GM12878 (cell line): Measurements from ENCODE around the gene FOXB1. TPM values are rescaled to one million over a fixed set of nuclear protein-coding genes. Genes with fewer than 3 reads are reported as not detected.

Experiments
- ATAC-seq: fragments of 200-7000 bp; cut with Tn5 transposase; 3 replicates; pipeline ENCODE4 v1.9.1; 2020; ENCODE audit warnings: mild to moderate bottlenecking, moderate library complexity
- BruUV-seq: library from RNA; stranded (reverse); fragments of 400-500 nt; replicated peaks from 2 replicates; lab custom pipeline; 2021; lab: Mats Ljungman, UMichigan
- CTCF ChIA-PET: fragments of 300-600 bp; sonication (Branson Sonifier 250); formaldehyde crosslinking; extraction: SDS; loops from one replicate; lab custom pipeline; 2021; ENCODE audit warnings: inconsistent platforms; lab: Yijun Ruan, JAX
- POLR2A ChIA-PET: fragments of 350-600 bp; formaldehyde crosslinking; extraction: SDS; loops from one replicate; lab custom pipeline; 2021; ENCODE audit warnings: inconsistent platforms; lab: Charles Lee
- RAD21 ChIA-PET: fragments of 300-600 bp; sonication (Branson Sonifier 250); formaldehyde crosslinking; loops from one replicate; lab custom pipeline; 2023; ENCODE audit warnings: antibody characterized with exemption; ENCODE audit not compliant: unreplicated experiment; lab: Charles Lee
- SMC1A ChIA-PET: fragments of 300-600 bp; sonication (Branson Sonifier 250); formaldehyde crosslinking; loops from one replicate; lab custom pipeline; 2023; ENCODE audit not compliant: unreplicated experiment, uncharacterized antibody; lab: Charles Lee
- DNase-seq: peaks from one replicate; pipeline ENCODE4 v3.0.0-alpha.2; 2011; ENCODE audit warnings: low read depth, low spot score
- FAIRE-seq: peaks from 3 replicates; lab custom pipeline; 2011; peaks lifted over from hg19 to GRCh38; lab: Jason Lieb, UNC
- H2AFZ ChIP-seq: 2 replicates; pipeline ENCODE4 v1.6.0; 2011; ENCODE audit warnings: low read depth, low read length, control low read depth; ENCODE audit not compliant: control insufficient read depth
- H3K27ac ChIP-seq: 2 replicates; pipeline ENCODE4 v1.5.1; 2011; ENCODE audit warnings: control low read depth; ENCODE audit not compliant: control insufficient read depth, insufficient read depth
- H3K27me3 ChIP-seq, 2 experiments: replicated peaks in 1 of 2; 2 replicates each; pipeline versions ENCODE4 v1.6.0 to v1.6.1; 2011; ENCODE audit warnings: low read length in 1 of 2; ENCODE audit not compliant: control insufficient read depth in 2 of 2, insufficient read depth in 2 of 2
- H3K36me3 ChIP-seq, 2 experiments: 2 replicates each; pipeline ENCODE4 v1.5.1; 2011; ENCODE audit warnings: low read length in 1 of 2; ENCODE audit not compliant: control insufficient read depth in 2 of 2, insufficient read depth in 2 of 2
- H3K4me1 ChIP-seq: 2 replicates; pipeline ENCODE4 v1.6.1; 2011; ENCODE audit warnings: mild to moderate bottlenecking, low read length, moderate library complexity, mixed read lengths; ENCODE audit not compliant: control insufficient read depth, insufficient read depth
- H3K4me2 ChIP-seq: 2 replicates; pipeline ENCODE4 v1.6.0; 2011; ENCODE audit warnings: control low read depth; ENCODE audit not compliant: control insufficient read depth, insufficient read depth
- H3K4me3 ChIP-seq: fragments of 200-600 bp; sonication (generic); 2 replicates; pipeline ENCODE4 v1.5.1; 2016
- H3K79me2 ChIP-seq: 2 replicates; pipeline ENCODE4 v1.6.0; 2011; ENCODE audit warnings: low read length; ENCODE audit not compliant: control insufficient read depth, insufficient read depth
- H3K9ac ChIP-seq: 2 replicates; pipeline ENCODE4 v1.8.0; 2011; ENCODE audit warnings: low read length, control low read depth, mixed read lengths; ENCODE audit not compliant: control insufficient read depth, insufficient read depth
- H3K9me3 ChIP-seq: replicated peaks from 3 replicates; pipeline ENCODE4 v1.5.1; 2011; ENCODE audit warnings: mild to moderate bottlenecking, low read length; ENCODE audit not compliant: control insufficient read depth, insufficient read depth
- H4K20me1 ChIP-seq: 2 replicates; pipeline ENCODE4 v1.6.0; 2011; ENCODE audit not compliant: control insufficient read depth, insufficient read depth
- BRCA1 ChIP-seq: IDR thresholded peaks from 2 replicates; pipeline ENCODE4 v1.6.1; 2011; ENCODE audit warnings: low read depth, low read length, improper control_type of control experiment
- CBX3 ChIP-seq: fragments of 200-600 bp; sonication (generic); IDR thresholded peaks from 2 replicates; pipeline ENCODE4 v1.6.1; 2016; ENCODE audit warnings: low read depth, borderline replicate concordance
- EP300 ChIP-seq, 2 experiments: fragments of 150-350 bp in 1 of 2; IDR thresholded peaks; 2 replicates each; pipeline ENCODE4 v1.6.1; 2011 to 2012; ENCODE audit warnings: low read depth in 2 of 2, low read length in 2 of 2, borderline replicate concordance in 1 of 2, improper control_type of control experiment in 1 of 2, inconsistent platforms in 1 of 2; ENCODE audit not compliant: control insufficient read depth in 1 of 2
- ESRRA ChIP-seq: IDR thresholded peaks from 2 replicates; pipeline ENCODE4 v1.6.1; 2012; ENCODE audit warnings: mild to moderate bottlenecking, low read length, improper control_type of control experiment
- HDGF ChIP-seq: fragments of 450-650 bp; IDR thresholded peaks from 2 replicates; pipeline ENCODE4 v1.6.1; 2016; ENCODE audit warnings: antibody characterized with exemption
- IKZF2 ChIP-seq, 2 experiments: fragments of 450-650 bp; IDR thresholded peaks; 2 replicates each; pipeline ENCODE4 v1.6.1; 2017; ENCODE audit warnings: mild to moderate bottlenecking in 2 of 2, moderate library complexity in 2 of 2
- IRF4 ChIP-seq: IDR thresholded peaks from 2 replicates; pipeline ENCODE4 v1.6.1; 2011; ENCODE audit warnings: low read depth, low read length
- RBBP5 ChIP-seq: fragments of 200-600 bp; sonication (generic); conservative IDR thresholded peaks from 2 replicates; pipeline ENCODE4 v1.6.1; 2016
- SIN3A ChIP-seq: IDR thresholded peaks from 2 replicates; pipeline ENCODE4 v1.6.1; 2012; ENCODE audit warnings: low read depth, low read length, improper control_type of control experiment
- SP1 ChIP-seq: IDR thresholded peaks from one replicate; pipeline ENCODE4 v1.6.1; 2011; ENCODE audit warnings: low read depth, low read length
- TARDBP ChIP-seq: IDR thresholded peaks from 2 replicates; pipeline ENCODE4 v1.6.1; 2016; ENCODE audit warnings: borderline replicate concordance
- YY1 ChIP-seq: IDR thresholded peaks from 2 replicates; pipeline ENCODE4 v1.6.1; 2011; ENCODE audit warnings: low read depth, mild to moderate bottlenecking, low read length
- WGBS: methylation state at CpG from one replicate; pipeline ENCODE4 v1.1.6; 2016; ENCODE audit warnings: low lambda C conversion rate; ENCODE audit not compliant: insufficient replicate concordance, insufficient coverage; ENCODE audit errors: missing lambda C conversion rate; 5-methylcytosine and 5-hydroxymethylcytosine counted together
- in situ Hi-C: fragments of 300-500 bp; cut with MboI; formaldehyde crosslinking; loops from 9 replicates; pipeline ENCODE4 v1.14.3; 2018; ENCODE audit warnings: mixed read lengths
- intact Hi-C: fragments of 100-400 bp; cut with micrococcal nuclease; formaldehyde crosslinking; loops from one replicate; pipeline ENCODE4 v1.14.2; 2022; ENCODE audit not compliant: unreplicated experiment
- polyA plus RNA-seq, 11 experiments: library from polyadenylated mRNA; depleted of rRNA in 4 of 11; unstranded in 6 of 11; stranded (reverse) in 5 of 11; fragments of >200 nt; fragmentation: Nextera tagmentation in 4 of 11; fragmentation: Illumina TruSeq in 1 of 11; extraction: Ambion mirVana in 4 of 11; extraction: Trizol in 1 of 11; gene quantifications; 1 replicate in 1 of 11; 2 replicates in 10 of 11; pipeline versions ENCODE4 v1.2.1 to v1.2.3, GENCODE V29; 2011 to 2016; ENCODE audit warnings: inconsistent platforms in 2 of 11, missing spikeins in 2 of 11, low read depth in 1 of 11
- total RNA-seq, 4 experiments: library from RNA; depleted of rRNA in 3 of 4; stranded (reverse); fragments of >200 nt in 3 of 4; fragmentation: Illumina TruSeq in 1 of 4; extraction: Trizol in 1 of 4; gene quantifications; 2 replicates each; pipeline versions ENCODE4 v1.2.1 to v1.2.3, GENCODE V29; 2013 to 2021
- TF ChIP-seq, protein P1 (sequence below): fragments of 450-650 bp; conservative IDR thresholded peaks from 2 replicates; pipeline ENCODE4 v1.6.1; 2017; ENCODE audit warnings: mild to moderate bottlenecking, moderate library complexity
- TF ChIP-seq, protein P2 (sequence below): fragments of 450-650 bp; IDR thresholded peaks from 2 replicates; pipeline ENCODE4 v1.6.1; 2017; ENCODE audit warnings: mild to moderate bottlenecking, moderate library complexity

FOXB1 gene
- total and polyA plus RNA-seq, 10 of the 15 experiments (the other 5 are each of a cell fraction or from before 2014, with no cell fraction given): not detected

DNA sequence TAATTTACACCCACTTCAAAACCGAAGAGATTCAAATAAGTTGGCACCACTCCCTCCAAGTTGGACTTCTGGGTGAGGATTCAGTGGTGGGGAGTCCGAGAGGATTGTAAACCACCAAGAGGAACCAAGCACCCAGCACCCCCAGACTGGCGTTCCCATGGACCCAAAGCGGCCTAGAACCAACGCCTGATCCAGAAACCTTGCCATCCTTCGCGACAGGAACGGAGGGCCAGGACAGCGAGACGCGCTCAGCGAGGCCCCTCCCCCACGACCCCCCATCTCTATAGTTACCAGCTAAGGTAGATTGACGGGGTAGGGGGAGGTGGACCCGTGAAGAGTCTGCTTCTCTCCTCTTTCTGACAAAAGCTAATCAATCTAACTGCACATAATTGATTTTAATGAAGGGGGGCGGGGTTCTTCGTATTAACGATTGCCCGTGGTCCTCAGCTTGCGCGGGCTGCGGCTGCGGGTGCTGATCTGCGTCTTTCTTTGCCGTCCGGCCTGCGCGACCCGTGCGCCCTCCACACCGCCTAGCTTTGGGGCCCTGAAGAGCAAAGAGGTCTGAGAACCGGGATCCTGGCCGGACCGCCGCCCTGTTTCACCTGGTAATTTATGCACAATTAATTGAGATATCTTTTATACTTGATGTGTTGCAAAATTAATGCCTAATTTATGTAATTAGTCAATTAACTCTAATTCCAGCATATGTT, 10.9 kb upstream of the FOXB1 start:
- Histone ChIP-seq H3K27ac (no peak overlapping the region), H3K36me3 (no peaks in the 10 kb centered on the region), H3K4me1 (no peaks in the 10 kb centered on the region), H3K79me2 (no peaks in the 10 kb centered on the region), H3K27me3 (peaks cover 8 to 31% of the 10 kb centered on the region in 2 experiments), H4K20me1 (no peaks in the 10 kb centered on the region), H3K9me3 (no peaks in the 10 kb centered on the region; the same call in 2 of the 3 replicates), H2AFZ (no peak overlapping the region), H3K4me2 (no peak overlapping the region), H3K9ac (no peak overlapping the region), H3K4me3 (no peak overlapping the region)
- SMC1A ChIA-PET: no interaction called here
- TF ChIP-seq YY1 (no peak), ESRRA (no peak), TARDBP (no peak), BRCA1 (no peak), SIN3A (no peak), IKZF2 (IDR thresholded peaks at IDR 0.05) (no peak), HDGF (no peak), CBX3 (no peak), SP1 (no peak), RBBP5 (no peak), EP300 (IDR thresholded peaks at IDR 0.05; ENCODE audit: borderline replicate concordance in 1 of 2, control insufficient read depth in 1 of 2, low read depth in 2 of 2, low read length in 2 of 2) (no peak), IRF4 (no peak)
- TF ChIP-seq, protein P1, sequence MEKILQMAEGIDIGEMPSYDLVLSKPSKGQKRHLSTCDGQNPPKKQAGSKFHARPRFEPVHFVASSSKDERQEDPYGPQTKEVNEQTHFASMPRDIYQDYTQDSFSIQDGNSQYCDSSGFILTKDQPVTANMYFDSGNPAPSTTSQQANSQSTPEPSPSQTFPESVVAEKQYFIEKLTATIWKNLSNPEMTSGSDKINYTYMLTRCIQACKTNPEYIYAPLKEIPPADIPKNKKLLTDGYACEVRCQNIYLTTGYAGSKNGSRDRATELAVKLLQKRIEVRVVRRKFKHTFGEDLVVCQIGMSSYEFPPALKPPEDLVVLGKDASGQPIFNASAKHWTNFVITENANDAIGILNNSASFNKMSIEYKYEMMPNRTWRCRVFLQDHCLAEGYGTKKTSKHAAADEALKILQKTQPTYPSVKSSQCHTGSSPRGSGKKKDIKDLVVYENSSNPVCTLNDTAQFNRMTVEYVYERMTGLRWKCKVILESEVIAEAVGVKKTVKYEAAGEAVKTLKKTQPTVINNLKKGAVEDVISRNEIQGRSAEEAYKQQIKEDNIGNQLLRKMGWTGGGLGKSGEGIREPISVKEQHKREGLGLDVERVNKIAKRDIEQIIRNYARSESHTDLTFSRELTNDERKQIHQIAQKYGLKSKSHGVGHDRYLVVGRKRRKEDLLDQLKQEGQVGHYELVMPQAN: no peak
- TF ChIP-seq, protein P2, sequence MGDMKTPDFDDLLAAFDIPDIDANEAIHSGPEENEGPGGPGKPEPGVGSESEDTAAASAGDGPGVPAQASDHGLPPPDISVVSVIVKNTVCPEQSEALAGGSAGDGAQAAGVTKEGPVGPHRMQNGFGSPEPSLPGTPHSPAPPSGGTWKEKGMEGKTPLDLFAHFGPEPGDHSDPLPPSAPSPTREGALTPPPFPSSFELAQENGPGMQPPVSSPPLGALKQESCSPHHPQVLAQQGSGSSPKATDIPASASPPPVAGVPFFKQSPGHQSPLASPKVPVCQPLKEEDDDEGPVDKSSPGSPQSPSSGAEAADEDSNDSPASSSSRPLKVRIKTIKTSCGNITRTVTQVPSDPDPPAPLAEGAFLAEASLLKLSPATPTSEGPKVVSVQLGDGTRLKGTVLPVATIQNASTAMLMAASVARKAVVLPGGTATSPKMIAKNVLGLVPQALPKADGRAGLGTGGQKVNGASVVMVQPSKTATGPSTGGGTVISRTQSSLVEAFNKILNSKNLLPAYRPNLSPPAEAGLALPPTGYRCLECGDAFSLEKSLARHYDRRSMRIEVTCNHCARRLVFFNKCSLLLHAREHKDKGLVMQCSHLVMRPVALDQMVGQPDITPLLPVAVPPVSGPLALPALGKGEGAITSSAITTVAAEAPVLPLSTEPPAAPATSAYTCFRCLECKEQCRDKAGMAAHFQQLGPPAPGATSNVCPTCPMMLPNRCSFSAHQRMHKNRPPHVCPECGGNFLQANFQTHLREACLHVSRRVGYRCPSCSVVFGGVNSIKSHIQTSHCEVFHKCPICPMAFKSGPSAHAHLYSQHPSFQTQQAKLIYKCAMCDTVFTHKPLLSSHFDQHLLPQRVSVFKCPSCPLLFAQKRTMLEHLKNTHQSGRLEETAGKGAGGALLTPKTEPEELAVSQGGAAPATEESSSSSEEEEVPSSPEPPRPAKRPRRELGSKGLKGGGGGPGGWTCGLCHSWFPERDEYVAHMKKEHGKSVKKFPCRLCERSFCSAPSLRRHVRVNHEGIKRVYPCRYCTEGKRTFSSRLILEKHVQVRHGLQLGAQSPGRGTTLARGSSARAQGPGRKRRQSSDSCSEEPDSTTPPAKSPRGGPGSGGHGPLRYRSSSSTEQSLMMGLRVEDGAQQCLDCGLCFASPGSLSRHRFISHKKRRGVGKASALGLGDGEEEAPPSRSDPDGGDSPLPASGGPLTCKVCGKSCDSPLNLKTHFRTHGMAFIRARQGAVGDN: no peak
- in situ Hi-C loops (no loop called here), intact Hi-C loops (no loop called here)
- DNase-seq: no peak
- no peak for FAIRE-seq
- 73% methylated on average over 29 of the region's 35 CpGs for WGBS
- BruUV-seq: no TSS peak
- RAD21 ChIA-PET: no interaction called here
- CTCF ChIA-PET: interaction anchor here (0.7 kb wide), 1 partner anchor 186 kb away, joined by 3 read pairs; no protein-coding TSS in a partner anchor
- ATAC-seq: no peak
- POLR2A ChIA-PET: no interaction called here
